CD4-positive, alpha-beta memory T cell (primary cell): ENCODE data around the gene CORO2B. TPM values are rescaled to one million over a fixed set of nuclear protein-coding genes. Genes with fewer than 3 reads are reported as not detected.

Experiments used
- CTCF ChIA-PET: fragments of 350-600 bp; sonication (Branson Sonifier 250); formaldehyde crosslinking; loops from one replicate; lab custom pipeline; 2021; ENCODE audit warnings: inconsistent platforms; ENCODE audit not compliant: partially characterized antibody; lab: Charles Lee
- POLR2A ChIA-PET: fragments of 350-600 bp; sonication (Branson Sonifier 250); formaldehyde crosslinking; loops from one replicate; lab custom pipeline; 2021; ENCODE audit not compliant: partially characterized antibody; lab: Charles Lee
- DNase-seq, 5 donors: peaks; one replicate each; pipeline versions ENCODE4 v3.0.0 to v3.0.0-alpha.2; 2020 to 2022; ENCODE audit warnings: mixed read lengths in 1 of 5
- H3K27ac ChIP-seq: one replicate; pipeline ENCODE4 v1.7.0; 2013; ENCODE audit warnings: low read depth, low read length
- H3K27me3 ChIP-seq: 2 replicates; pipeline ENCODE4 v1.7.0; 2013; ENCODE audit warnings: mild to moderate bottlenecking, low read length, moderate library complexity; ENCODE audit not compliant: insufficient read depth
- H3K36me3 ChIP-seq: 2 replicates; pipeline ENCODE4 v1.7.0; 2013; ENCODE audit warnings: mild to moderate bottlenecking, low read length, moderate library complexity; ENCODE audit not compliant: insufficient read depth
- H3K4me1 ChIP-seq: 2 replicates; pipeline ENCODE4 v1.7.0; 2013; ENCODE audit warnings: mild to moderate bottlenecking, low read length, moderate library complexity; ENCODE audit not compliant: insufficient read depth
- H3K4me3 ChIP-seq, 2 donors: one replicate each; pipeline ENCODE4 v1.7.0; 2013; ENCODE audit warnings: low read length in 2 of 2, mild to moderate bottlenecking in 1 of 2
- H3K9me3 ChIP-seq, 2 donors: one replicate each; pipeline ENCODE4 v1.7.0; 2013; ENCODE audit warnings: low read length in 2 of 2, control low read depth in 1 of 2; ENCODE audit not compliant: control insufficient read depth in 1 of 2
- H3K27ac Mint-ChIP-seq, 7 donors: one replicate each; pipeline ENCODE4 v1.8.0; 2020 to 2021; ENCODE audit warnings: mixed read lengths in 7 of 7, mild to moderate bottlenecking in 6 of 7, inconsistent platforms in 3 of 7, moderate library complexity in 3 of 7
- H3K27me3 Mint-ChIP-seq, 2 donors: one replicate each; pipeline ENCODE4 v1.8.0; 2020 to 2021; ENCODE audit warnings: mixed read lengths in 2 of 2
- H3K36me3 Mint-ChIP-seq, 2 donors: one replicate each; pipeline ENCODE4 v1.8.0; 2020 to 2021; ENCODE audit warnings: mixed read lengths in 2 of 2, inconsistent platforms in 1 of 2, mild to moderate bottlenecking in 1 of 2
- H3K4me1 Mint-ChIP-seq, 4 donors: one replicate each; pipeline ENCODE4 v1.8.0; 2020 to 2021; ENCODE audit warnings: mixed read lengths in 4 of 4, mild to moderate bottlenecking in 1 of 4
- H3K4me3 Mint-ChIP-seq, 8 donors: one replicate each; pipeline ENCODE4 v1.8.0; 2020 to 2021; ENCODE audit warnings: mixed read lengths in 8 of 8, mild to moderate bottlenecking in 7 of 8, moderate library complexity in 6 of 8, inconsistent platforms in 3 of 8
- H3K9me3 Mint-ChIP-seq, 8 donors: one replicate each; pipeline ENCODE4 v1.8.0; 2020 to 2021; ENCODE audit warnings: mixed read lengths in 8 of 8, mild to moderate bottlenecking in 5 of 8, inconsistent platforms in 3 of 8, moderate library complexity in 1 of 8
- intact Hi-C: fragments of 100-400 bp; cut with micrococcal nuclease; formaldehyde crosslinking; loops from one replicate; pipeline ENCODE4 v1.15.1; 2023
- polyA plus RNA-seq, 2 donors: library from polyadenylated mRNA; unstranded; fragments of 300-500 nt; fragmentation: Illumina TruSeq; gene quantifications; one replicate each; pipeline ENCODE4 v1.2.3, GENCODE V29; 2021
- total RNA-seq, 2 experiments: library from RNA; stranded (reverse); gene quantifications; one replicate each; pipeline ENCODE4 v1.2.3, GENCODE V29; 2021

CORO2B gene
- total and polyA plus RNA-seq, 4 experiments from 2014 or later: not detected

- ChIA-PET CTCF (interaction anchor here (0.8 kb wide), 1 partner anchor 10 kb away, joined by 3 read pairs; no protein-coding TSS in a partner anchor), POLR2A (no interaction called here)
- Mint-ChIP-seq H3K36me3 (peaks cover 0 to 5% of the 10 kb centered on the region in 2 donors), H3K4me3 (no peak overlapping the region), H3K9me3 (no peaks in the 10 kb centered on the region), H3K27me3 (peaks cover 0 to 7% of the 10 kb centered on the region in 2 donors), H3K4me1 (no peaks in the 10 kb centered on the region), H3K27ac (no peak overlapping the region)
- intact Hi-C loops: no loop called here
- DNase-seq: no peak
- no peaks in the 10 kb centered on the region for H3K27me3 ChIP-seq
- no peaks in the 10 kb centered on the region for H3K36me3 ChIP-seq
- H3K4me1 ChIP-seq: no peaks in the 10 kb centered on the region
- H3K9me3 ChIP-seq: no peaks in the 10 kb centered on the region
- no peak overlapping the region for H3K4me3 ChIP-seq
- no peak overlapping the region for H3K27ac ChIP-seq
Observed at GRCh38 chr15:68773036-68773435, 194.2 kb downstream of the CORO2B start.

GRCh38 chr15:68774120-68774519, 195.3 kb downstream of the CORO2B start:
- Mint-ChIP-seq H3K27ac (no peak overlapping the region), H3K27me3 (peaks cover 0 to 4% of the 10 kb centered on the region in 2 donors), H3K9me3 (no peaks in the 10 kb centered on the region), H3K36me3 (peaks cover 5 to 13% of the 10 kb centered on the region in 2 donors), H3K4me1 (no peaks in the 10 kb centered on the region), H3K4me3 (no peak overlapping the region)
- no peak overlapping the region for H3K4me3 ChIP-seq
- H3K4me1 ChIP-seq: no peaks in the 10 kb centered on the region
- no peak overlapping the region for H3K27ac ChIP-seq
- no peak for DNase-seq
- ChIA-PET POLR2A (no interaction called here), CTCF (no interaction called here)
- H3K36me3 ChIP-seq: no peaks in the 10 kb centered on the region
- no peaks in the 10 kb centered on the region for H3K27me3 ChIP-seq
- intact Hi-C loops: no loop called here
- no peaks in the 10 kb centered on the region for H3K9me3 ChIP-seq

GRCh38 chr15:68774521-68775235, 195.9 kb downstream of the CORO2B start:
- Histone ChIP-seq H3K36me3 (no peaks in the 10 kb centered on the region), H3K4me3 (no peak overlapping the region), H3K27me3 (no peaks in the 10 kb centered on the region), H3K27ac (no peak overlapping the region), H3K4me1 (no peaks in the 10 kb centered on the region), H3K9me3 (no peaks in the 10 kb centered on the region)
- H3K27me3 Mint-ChIP-seq: no peaks in the 10 kb centered on the region
- intact Hi-C loops: no loop called here
- H3K36me3 Mint-ChIP-seq: peaks cover 8 to 18% of the 10 kb centered on the region in 2 donors
- H3K4me3 Mint-ChIP-seq: no peak overlapping the region
- no peak for DNase-seq
- ChIA-PET POLR2A (interaction anchor here (1.7 kb wide), 1 partner anchor 42 kb away, joined by 4 read pairs; no protein-coding TSS in a partner anchor), CTCF (no interaction called here)
- no peaks in the 10 kb centered on the region for H3K9me3 Mint-ChIP-seq
- H3K4me1 Mint-ChIP-seq: no peaks in the 10 kb centered on the region
- no peak overlapping the region for H3K27ac Mint-ChIP-seq

- intact Hi-C loops: no loop called here
- no peak overlapping the region for H3K4me3 Mint-ChIP-seq
Observed at GRCh38 chr15:68775236-68775577, 196.4 kb downstream of the CORO2B start.

GRCh38 chr15:68775671-68776476, 197.1 kb downstream of the CORO2B start:
- Mint-ChIP-seq H3K4me1 (no peaks in the 10 kb centered on the region), H3K27ac (no peak overlapping the region), H3K36me3 (peaks cover 16 to 29% of the 10 kb centered on the region in 2 donors), H3K9me3 (no peaks in the 10 kb centered on the region), H3K4me3 (no peak overlapping the region), H3K27me3 (no peaks in the 10 kb centered on the region)
- POLR2A ChIA-PET: interaction anchor here (1.5 to 1.7 kb wide), 2 partner anchors 13 to 41 kb away, joined by 3 to 4 read pairs; no protein-coding TSS in a partner anchor
- intact Hi-C loops: no loop called here
- no peaks in the 10 kb centered on the region for H3K27me3 ChIP-seq
- no peaks in the 10 kb centered on the region for H3K4me1 ChIP-seq
- DNase-seq: no peak
- H3K9me3 ChIP-seq: no peaks in the 10 kb centered on the region
- H3K4me3 ChIP-seq: no peak overlapping the region
- CTCF ChIA-PET: no interaction called here
- no peak overlapping the region for H3K27ac ChIP-seq
- peaks cover 10% of the 10 kb centered on the region for H3K36me3 ChIP-seq

More at GRCh38 chr15:68775236-68775577, 196.4 kb downstream of the CORO2B start:
- CTCF ChIA-PET: no interaction called here
- Mint-ChIP-seq H3K9me3 (no peaks in the 10 kb centered on the region), H3K27ac (no peak overlapping the region), H3K36me3 (peaks cover 13 to 22% of the 10 kb centered on the region in 2 donors), H3K27me3 (no peaks in the 10 kb centered on the region), H3K4me1 (no peaks in the 10 kb centered on the region)
- POLR2A ChIA-PET: interaction anchor here (1.7 kb wide), 1 partner anchor 42 kb away, joined by 4 read pairs; no protein-coding TSS in a partner anchor
- Histone ChIP-seq H3K4me1 (no peaks in the 10 kb centered on the region), H3K27ac (no peak overlapping the region), H3K9me3 (no peaks in the 10 kb centered on the region), H3K4me3 (no peak overlapping the region), H3K36me3 (peaks cover 3% of the 10 kb centered on the region), H3K27me3 (no peaks in the 10 kb centered on the region)
- DNase-seq: no peak

- Mint-ChIP-seq H3K36me3 (peaks cover 17 to 32% of the 10 kb centered on the region in 2 donors), H3K4me3 (no peak overlapping the region), H3K9me3 (no peaks in the 10 kb centered on the region), H3K4me1 (peaks cover under 1 to 1% (median under 1%) of the 10 kb centered on the region in 4 donors), H3K27me3 (no peaks in the 10 kb centered on the region), H3K27ac (peak overlapping the region in 2 of 7 donors; percentile 6 to 59)
- H3K27ac ChIP-seq: no peak overlapping the region
- H3K36me3 ChIP-seq: peaks cover 12% of the 10 kb centered on the region
- peaks cover 2% of the 10 kb centered on the region for H3K4me1 ChIP-seq
- intact Hi-C loops: no loop called here
- ChIA-PET POLR2A (interaction anchor here (1.5 to 1.7 kb wide), 3 partner anchors 13 to 44 kb away, joined by 3 to 4 read pairs (median 3); partner anchors contain the start of gene ANP32A), CTCF (no interaction called here)
- H3K4me3 ChIP-seq: no peak overlapping the region
- DNase-seq: no peak
- H3K9me3 ChIP-seq: no peaks in the 10 kb centered on the region
- H3K27me3 ChIP-seq: no peaks in the 10 kb centered on the region
Observed at GRCh38 chr15:68776477-68777270, 197.9 kb downstream of the CORO2B start.
